Left lung (tissue), 10 donors: ENCODE measurements around the gene ERC2. TPM values are rescaled to one million over a fixed set of nuclear protein-coding genes. Genes with fewer than 3 reads are reported as not detected.
A peak's percentile ranks its signal among the peaks of the same experiment; 100 is the strongest.
"Not testable (repeated sequence)": the region's sequence is repeated elsewhere in the genome, so short reads cannot be mapped to it uniquely, and the experiment has no call there.

Experiments used
- ATAC-seq: fragments of 200-7000 bp; cut with Tn5 transposase; one replicate; pipeline ENCODE4 v1.9.1; 2020; ENCODE audit warnings: moderate library complexity
- DNase-seq, 4 donors: peaks; one replicate each; pipeline ENCODE4 v3.0.0-alpha.2; 2013 to 2020
- H3K27ac ChIP-seq, 2 donors: fragments of 200-600 bp; sonication (generic) in 1 of 2; one replicate each; pipeline versions ENCODE4 v1.5.0 to v1.8.0; 2020 to 2021
- H3K27me3 ChIP-seq, 2 donors: fragments of 200-600 bp; sonication (generic) in 1 of 2; one replicate each; pipeline versions ENCODE4 v1.5.0 to v1.8.0; 2020 to 2021
- H3K36me3 ChIP-seq, 2 donors: fragments of 200-600 bp; sonication (generic) in 1 of 2; one replicate each; pipeline versions ENCODE4 v1.5.0 to v1.8.0; 2020 to 2021
- H3K4me1 ChIP-seq, 2 donors: fragments of 200-600 bp; one replicate each; pipeline ENCODE4 v1.8.0; 2021
- H3K4me3 ChIP-seq, 2 donors: fragments of 200-600 bp; sonication (generic) in 1 of 2; one replicate each; pipeline versions ENCODE4 v1.5.0 to v1.8.0; 2020 to 2021; ENCODE audit warnings: mild to moderate bottlenecking in 1 of 2
- H3K9me3 ChIP-seq, 2 donors: fragments of 200-600 bp; sonication (generic) in 1 of 2; one replicate each; pipeline versions ENCODE4 v1.5.0 to v1.8.0; 2020 to 2021
- intact Hi-C, 2 donors: fragments of 100-400 bp; cut with DNase I; formaldehyde crosslinking; loops; one replicate each; pipeline versions ENCODE4 v1.11.2 to v1.14.2; 2022
- polyA plus RNA-seq, 6 donors: library from polyadenylated mRNA; unstranded; fragments of 120-200 nt; gene quantifications; one replicate each; pipeline ENCODE4 v1.2.1, GENCODE V29; 2013; ENCODE audit not compliant: insufficient read length in 6 of 6
- total RNA-seq, 2 donors: library from RNA; stranded (reverse); fragmentation: NEBNext Ultra II Directional; extraction: Animal tissue kit (Norgen Biotek cat#: 25700); gene quantifications; one replicate each; pipeline ENCODE4 v1.2.1, GENCODE V29; 2021
- TF ChIP-seq, protein P1 (sequence below), 2 donors: fragments of 200-600 bp; sonication (generic) in 1 of 2; IDR thresholded peaks; one replicate each; pipeline versions ENCODE4 v1.5.0 to v1.8.0; 2021; ENCODE audit warnings: antibody characterized with exemption in 2 of 2
- donor health status: DM: no; HTN: yes; CAD: no.
- donor health status: DM: no; HTN: no; CAD: no.

The ERC2 gene
- total and polyA plus RNA-seq, 8 donors = 1.6 to 3.3 (median 2.1) TPM

DNA sequence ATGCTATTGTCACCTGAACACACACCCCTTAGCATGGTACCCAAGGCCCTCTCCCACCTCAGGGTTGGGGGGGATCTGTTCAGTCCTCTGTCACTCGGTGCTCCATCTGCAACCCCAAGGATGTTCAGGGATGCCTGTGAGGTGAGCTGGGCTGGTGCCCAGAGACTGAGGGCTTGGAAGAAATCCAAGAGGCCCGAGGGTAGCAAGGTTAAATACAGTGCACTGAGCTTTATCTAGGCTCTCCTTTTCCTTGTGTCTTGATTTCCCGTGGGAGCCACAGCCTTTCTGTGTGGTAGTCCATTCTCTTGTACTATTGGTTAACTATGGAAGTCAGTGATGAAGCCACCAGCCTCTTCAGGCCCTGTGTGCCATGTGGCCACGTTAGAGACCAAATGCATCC is 962.5 kb downstream of the ERC2 start:
- no peak for ATAC-seq
- intact Hi-C loops = no loop called here
- H3K36me3 ChIP-seq = no peaks in the 10 kb centered on the region
- H3K4me3 ChIP-seq = no peak overlapping the region
- H3K4me1 ChIP-seq = no peaks in the 10 kb centered on the region
- TF ChIP-seq, protein P1, sequence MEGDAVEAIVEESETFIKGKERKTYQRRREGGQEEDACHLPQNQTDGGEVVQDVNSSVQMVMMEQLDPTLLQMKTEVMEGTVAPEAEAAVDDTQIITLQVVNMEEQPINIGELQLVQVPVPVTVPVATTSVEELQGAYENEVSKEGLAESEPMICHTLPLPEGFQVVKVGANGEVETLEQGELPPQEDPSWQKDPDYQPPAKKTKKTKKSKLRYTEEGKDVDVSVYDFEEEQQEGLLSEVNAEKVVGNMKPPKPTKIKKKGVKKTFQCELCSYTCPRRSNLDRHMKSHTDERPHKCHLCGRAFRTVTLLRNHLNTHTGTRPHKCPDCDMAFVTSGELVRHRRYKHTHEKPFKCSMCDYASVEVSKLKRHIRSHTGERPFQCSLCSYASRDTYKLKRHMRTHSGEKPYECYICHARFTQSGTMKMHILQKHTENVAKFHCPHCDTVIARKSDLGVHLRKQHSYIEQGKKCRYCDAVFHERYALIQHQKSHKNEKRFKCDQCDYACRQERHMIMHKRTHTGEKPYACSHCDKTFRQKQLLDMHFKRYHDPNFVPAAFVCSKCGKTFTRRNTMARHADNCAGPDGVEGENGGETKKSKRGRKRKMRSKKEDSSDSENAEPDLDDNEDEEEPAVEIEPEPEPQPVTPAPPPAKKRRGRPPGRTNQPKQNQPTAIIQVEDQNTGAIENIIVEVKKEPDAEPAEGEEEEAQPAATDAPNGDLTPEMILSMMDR (IDR thresholded peaks at IDR 0.05) = no peak
- H3K9me3 ChIP-seq = no peaks in the 10 kb centered on the region
- H3K27me3 ChIP-seq = no peaks in the 10 kb centered on the region
- H3K27ac ChIP-seq = no peak overlapping the region
- DNase-seq = no peak

DNA sequence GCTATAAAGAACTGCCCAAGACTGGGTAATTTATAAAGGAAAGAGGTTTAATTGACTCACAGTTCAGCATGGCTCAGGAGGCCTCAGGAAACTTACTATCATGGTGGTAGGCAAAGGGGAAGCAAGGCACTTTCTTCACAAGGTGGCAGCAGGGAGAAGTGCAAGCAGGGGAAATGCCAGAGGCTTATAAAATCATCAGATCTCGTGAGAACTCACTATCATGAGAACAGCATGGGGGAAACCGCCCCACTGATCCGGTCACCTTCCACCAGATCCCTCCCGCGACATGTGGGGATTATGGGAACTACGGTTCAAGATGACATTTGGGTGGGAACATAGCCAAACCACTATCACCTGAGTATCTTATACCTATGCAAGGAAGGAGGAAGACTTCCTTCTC is 963.2 kb downstream of the ERC2 start:
- DNase-seq, H3K4me3 ChIP-seq, H3K27ac ChIP-seq, ATAC-seq, H3K4me1 ChIP-seq, H3K9me3 ChIP-seq, H3K27me3 ChIP-seq, H3K36me3 ChIP-seq, intact Hi-C loops: not testable (repeated sequence)
- TF ChIP-seq, protein P1 (IDR thresholded peaks at IDR 0.05) = peak in 1 of 2 donors; percentile 11

DNA sequence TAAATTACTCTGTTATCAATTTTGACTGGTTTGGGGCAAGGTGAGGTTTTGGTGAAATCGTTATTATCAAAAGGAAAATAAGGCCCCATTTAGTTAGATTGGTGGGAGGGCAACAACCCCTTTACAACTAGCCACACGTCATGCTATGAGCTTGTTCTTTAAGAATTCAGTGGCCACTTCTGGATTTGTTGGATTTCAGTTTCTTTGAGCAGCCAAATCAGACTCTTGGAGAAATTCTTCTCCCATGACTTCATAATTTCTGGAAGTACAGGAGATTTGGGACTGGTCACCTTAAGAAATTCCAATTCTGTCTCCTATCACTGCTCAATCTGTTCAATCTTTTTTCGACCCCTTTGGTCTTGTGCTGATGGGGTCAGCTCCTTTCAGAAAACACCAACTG is 966.4 kb downstream of the ERC2 start:
- Histone ChIP-seq H3K27me3 (peaks cover 0 to 5% of the 10 kb centered on the region in 2 donors), H3K4me1 (no peaks in the 10 kb centered on the region), H3K36me3 (no peaks in the 10 kb centered on the region), H3K27ac (no peak overlapping the region), H3K9me3 (no peaks in the 10 kb centered on the region), H3K4me3 (no peak overlapping the region)
- intact Hi-C loops = no loop called here
- DNase-seq (no peak), ATAC-seq (no peak)
- TF ChIP-seq, protein P1 (IDR thresholded peaks at IDR 0.05) = no peak

DNA sequence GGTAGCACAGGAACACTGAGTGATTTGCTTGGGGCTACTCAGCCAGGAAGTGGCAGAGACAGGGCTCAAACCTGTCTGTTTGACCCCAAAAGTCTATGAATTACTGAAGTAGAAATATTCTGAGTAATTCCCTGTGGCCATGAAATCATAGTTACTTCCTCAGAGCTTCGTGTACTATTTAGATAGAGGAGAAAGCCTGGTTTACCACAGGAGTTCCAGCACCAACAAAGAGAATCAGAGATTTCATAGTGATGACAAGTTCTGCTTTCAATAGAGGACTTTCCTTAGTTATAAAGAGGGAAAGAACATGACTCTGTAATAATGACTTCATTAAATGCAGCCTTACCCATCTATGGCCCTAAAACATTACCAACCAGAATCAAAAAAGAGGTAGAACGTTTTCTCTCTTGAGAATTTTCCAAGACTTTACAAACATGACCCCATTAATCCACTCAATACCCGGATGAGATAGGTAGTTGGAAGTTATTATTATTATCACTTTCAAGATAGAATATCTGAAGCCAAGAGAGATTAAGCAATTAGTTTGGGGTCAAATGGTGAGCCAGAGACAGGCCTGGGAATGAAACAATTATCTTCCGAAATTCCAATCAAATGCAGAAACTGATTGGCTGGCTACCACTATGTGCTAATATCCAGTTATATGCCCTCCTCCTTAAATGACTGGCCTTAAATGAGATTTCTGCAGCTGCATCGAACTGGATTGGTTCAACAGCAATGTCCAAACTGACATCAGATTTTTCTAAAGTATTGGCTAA is 967.5 kb downstream of the ERC2 start:
- ATAC-seq (no peak), DNase-seq (no peak)
- TF ChIP-seq, protein P1 (IDR thresholded peaks at IDR 0.05) = no peak
- Histone ChIP-seq H3K4me3 (no peak overlapping the region), H3K27ac (no peak overlapping the region), H3K9me3 (no peaks in the 10 kb centered on the region), H3K4me1 (no peaks in the 10 kb centered on the region), H3K27me3 (peaks cover 0 to 5% of the 10 kb centered on the region in 2 donors), H3K36me3 (no peaks in the 10 kb centered on the region)
- intact Hi-C loops = no loop called here

DNA sequence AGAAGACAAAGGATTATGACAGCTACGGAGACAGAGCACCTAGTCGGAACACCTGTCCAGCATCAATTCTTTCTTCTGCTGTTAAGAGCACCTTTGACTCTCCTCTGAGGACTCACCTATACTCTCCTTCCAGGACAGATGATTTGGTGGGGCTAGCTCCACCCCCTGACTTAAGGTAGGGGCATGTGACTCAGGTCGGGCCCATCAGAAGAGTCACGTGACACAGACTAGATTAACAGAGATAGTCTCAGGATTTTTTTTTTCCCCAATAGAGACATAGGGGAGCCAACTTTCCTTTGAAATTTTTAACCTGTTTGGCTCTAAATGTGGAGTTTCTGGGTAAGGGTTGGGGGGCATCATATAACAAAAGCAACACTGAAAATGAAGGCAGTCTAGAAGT is 969.7 kb downstream of the ERC2 start:
- no peaks in the 10 kb centered on the region for H3K36me3 ChIP-seq

More for the DNA sequence above, 969.7 kb downstream of the ERC2 start:
- Histone ChIP-seq H3K27ac (no peak overlapping the region), H3K27me3 (peaks cover 0 to 12% of the 10 kb centered on the region in 2 donors), H3K4me1 (no peaks in the 10 kb centered on the region), H3K9me3 (no peaks in the 10 kb centered on the region), H3K4me3 (no peak overlapping the region)
- DNase-seq (no peak), ATAC-seq (no peak)
- intact Hi-C loops = no loop called here
- TF ChIP-seq, protein P1 (IDR thresholded peaks at IDR 0.05) = no peak
